DMS79 (cell line): ENCODE results near the gene COTL1.
A peak's percentile ranks its signal among the peaks of the same experiment; 100 is the strongest.
"Not testable (repeated sequence)": the region's sequence is repeated elsewhere in the genome, so short reads cannot be mapped to it uniquely, and the experiment has no call there.

Source experiments
- DNase-seq: peaks from one replicate; lab custom pipeline; 2025; lab: John Stamatoyannopoulos, UW

COTL1 gene

DNA sequence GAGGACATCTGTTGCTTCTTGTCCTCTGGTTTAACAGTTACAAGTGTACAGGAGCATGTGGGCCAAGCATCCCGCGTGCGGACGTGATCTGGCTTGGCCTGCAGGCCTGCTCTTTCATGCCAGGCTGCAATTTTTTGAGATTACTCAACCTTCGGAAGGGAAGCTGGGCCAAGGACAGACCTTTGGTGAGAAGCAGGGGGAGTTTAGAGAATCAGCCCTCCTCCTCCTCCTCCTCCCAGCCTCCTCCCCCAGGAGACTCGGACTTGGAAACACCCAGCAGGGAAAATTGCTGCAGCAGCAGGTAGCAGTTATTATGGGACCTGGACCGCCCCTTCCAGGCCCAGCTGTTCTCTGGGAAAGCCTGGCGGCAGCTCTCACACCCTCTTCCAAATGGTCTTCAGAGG, 25.3 kb upstream of the COTL1 start:
- no peak for DNase-seq

DNA sequence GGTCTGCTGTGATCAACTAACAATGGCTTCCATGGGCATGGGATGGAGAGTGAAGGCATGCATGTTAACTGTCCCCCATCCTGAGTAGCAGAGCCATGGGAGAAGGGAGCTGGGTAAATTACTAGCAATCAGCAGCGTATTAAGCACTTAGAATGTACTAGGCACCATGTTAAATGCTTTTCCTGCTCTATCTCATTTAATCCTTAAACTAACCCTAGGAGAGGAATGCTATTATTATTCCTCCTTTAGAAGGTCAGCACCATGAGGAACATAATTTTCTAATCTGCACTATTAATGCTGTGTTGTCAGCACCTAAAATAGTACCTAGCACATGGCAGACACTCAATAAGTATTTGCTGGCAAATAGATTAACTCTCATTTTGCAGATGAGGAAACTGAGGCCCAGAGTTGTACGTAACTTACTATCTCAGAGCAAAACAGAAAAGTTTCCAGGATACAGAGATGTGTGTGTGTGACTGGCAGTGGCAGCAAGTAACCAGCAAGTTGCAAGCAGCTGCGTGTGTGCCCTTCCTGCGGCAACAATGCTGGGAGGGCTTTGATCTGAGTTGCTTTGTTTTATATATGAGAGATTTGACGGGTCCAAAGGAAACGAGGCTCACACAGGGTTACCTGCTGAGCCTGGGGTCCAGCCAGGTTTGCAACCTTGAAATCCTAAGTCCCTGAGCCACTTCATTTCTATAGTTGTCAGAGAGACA, 23.9 kb upstream of the COTL1 start:
- DNase-seq = no peak

DNA sequence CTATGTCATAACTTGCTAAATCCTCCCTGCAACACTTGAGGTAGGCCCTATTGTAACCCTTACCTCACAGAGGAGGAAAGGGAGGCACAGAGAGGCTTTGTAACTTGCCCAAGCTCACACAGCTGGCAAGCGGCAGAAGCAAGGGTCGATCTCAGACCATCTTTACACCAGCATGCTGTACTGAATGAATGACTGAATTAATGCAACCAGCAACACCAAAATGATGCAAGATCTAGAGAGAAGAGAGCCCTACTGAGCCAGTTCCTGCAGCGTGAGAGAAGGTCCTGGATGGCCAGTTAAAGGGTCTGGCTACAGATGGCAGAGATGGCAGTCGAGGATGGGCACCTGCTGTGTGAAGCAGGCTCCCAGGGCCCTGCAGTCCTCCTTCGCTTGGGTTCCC, 22.3 kb upstream of the COTL1 start:
- no peak for DNase-seq

GRCh38 chr16:84638231-84638806, 20.4 kb upstream of the COTL1 start:
- DNase-seq = no peak

DNA sequence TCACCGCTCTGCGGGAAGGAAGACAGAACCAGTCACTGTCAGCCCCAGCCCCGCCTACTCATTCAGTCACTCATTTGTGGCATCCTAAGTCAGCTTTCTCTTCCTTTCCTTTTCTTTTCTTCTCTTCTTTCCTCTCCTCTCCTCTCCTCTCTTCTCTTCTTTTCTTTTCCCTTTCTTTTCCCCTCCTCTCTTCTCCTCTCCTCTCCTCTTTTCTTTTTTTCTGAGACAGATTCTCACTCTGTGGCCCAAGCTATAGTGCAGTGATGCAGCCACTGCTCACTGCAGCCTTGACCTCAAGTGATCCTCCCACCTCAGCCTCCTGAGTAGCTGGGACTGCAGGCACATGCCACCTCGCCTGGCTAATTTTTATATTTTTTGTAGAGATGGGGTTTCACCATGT, 19.8 kb upstream of the COTL1 start:
- no peak for DNase-seq

- DNase-seq = no peak
Observed at GRCh38 chr16:84635702-84636101, 17.8 kb upstream of the COTL1 start.

DNA sequence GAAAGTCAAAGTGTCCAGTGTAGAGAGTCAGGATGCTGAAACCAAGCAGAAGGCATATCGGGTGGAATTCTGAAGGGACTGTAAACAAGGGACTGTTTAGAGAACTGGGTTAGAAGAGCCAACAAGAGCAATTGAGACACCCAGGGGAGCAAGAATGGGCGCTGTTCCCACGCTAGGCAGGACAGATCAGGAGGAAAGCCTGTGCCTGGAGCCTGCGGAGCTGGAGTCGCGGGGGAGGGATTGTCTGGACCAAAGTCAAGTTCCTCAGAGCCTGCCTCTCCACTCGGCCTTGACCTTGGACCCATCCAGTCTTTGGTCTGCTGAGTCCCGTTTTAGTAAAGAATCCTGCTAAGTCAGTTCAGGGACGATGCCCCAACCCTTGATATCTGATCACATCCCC, 15.7 kb upstream of the COTL1 start:
- peak; percentile 39 for DNase-seq

DNA sequence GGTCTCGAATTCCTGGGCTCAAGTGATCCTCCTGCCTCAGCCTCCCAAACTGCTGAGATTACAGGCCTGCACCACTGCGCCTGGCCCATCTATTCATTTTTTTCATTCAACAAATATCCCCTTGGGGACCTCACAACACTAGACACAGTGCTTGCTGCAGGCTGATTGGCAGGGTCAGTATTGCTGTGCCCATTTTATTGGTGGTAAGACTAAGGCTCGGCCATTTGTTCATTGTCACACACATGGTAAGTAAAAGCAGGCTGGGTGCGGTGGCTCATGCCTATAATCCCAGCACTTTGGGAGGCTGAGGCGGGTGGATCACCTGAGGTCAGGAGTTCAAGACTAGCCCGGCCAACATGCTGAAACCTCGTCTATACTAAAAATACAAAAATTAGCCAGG, 15.0 kb upstream of the COTL1 start:
- DNase-seq = not testable (repeated sequence)

DNA sequence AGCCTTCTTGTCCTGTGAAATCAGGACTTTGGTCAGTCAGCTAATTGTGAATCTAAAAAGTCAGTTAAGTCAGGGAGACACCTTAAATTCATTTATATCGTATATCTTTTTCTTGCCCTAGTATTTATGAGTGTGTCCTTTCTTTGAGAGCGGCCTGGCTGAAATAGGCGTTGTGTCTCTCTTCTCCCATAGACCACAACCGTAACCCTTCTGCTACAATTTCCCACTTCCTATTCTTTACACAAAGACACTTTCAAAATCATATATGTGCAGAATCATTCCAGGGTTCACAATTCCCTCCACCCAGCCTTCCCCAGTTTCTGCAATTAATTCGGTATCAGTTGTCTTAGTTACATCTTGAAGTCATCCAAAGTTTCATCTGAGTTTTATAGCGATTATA, 14.0 kb upstream of the COTL1 start:
- DNase-seq = no peak

DNA sequence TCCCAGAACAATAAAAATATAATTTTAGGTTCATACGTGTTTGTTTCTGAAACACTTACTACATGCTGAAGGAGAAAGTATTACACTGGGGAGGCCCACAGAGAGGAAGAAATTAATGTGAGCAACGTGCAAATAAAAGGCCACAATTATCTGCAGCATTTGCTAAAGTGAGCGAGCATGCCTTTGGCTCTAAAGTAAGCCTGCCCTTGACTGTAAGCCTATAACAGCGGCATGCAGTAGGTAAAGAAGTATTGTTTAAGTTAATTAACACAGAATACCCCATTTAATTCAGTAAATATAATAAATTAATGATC, 13.2 kb upstream of the COTL1 start:
- no peak for DNase-seq

DNA sequence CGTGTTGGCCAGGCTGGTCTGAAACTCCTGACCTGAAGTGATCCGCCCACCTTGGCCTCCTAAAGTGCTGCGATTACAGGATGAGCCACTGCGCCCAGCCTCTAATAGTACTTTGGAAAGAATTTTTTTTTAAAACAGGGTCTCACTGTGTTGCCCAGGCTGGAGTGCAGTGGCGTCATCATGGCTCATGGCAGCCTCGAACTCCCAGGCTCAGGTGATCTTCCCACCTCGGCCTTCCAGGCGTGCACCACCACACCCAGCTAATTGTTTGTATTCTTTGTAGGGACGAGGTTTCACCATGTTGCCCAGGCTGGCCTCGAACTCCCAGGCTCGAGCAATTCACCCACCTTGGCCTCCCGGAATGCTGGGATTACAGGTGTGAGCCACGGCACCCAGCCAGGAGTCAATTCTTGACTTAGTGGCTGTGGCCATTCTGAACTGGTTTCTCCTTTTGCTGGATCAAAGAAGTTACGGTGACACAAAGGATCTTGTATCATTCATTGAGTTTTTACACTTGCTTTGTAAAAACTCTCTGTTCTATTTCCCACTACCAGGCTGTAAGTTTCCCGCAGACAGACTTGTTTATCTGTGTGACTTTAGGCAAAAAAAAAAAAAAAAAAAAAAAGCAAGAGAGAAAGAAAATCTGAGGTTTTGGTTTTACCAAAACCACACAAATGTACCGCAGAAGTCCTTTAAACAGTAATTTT, 12.7 kb upstream of the COTL1 start:
- no peak for DNase-seq

GRCh38 chr16:84630009-84630408, 12.1 kb upstream of the COTL1 start:
- no peak for DNase-seq

DNA sequence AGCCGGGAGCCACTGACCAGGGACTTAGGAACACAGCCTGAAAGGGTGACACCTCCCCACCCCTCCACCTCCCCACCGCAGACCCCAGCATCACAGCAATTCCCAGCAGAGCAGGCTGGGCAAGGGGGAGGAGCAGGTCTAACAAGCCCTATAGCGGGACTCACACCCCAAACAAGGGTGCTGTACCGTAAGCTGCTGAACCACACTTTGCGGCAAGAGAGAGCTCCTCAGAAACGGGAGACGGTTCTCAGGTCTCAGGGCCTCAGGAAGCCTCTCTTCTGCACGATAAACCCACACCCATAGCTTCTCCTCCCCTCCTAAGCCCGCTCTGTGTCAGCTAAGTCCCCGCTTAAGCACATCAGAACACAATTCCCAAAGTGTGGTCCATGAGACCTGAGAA, 11.7 kb upstream of the COTL1 start:
- no peak for DNase-seq

GRCh38 chr16:84628226-84628731, 10.4 kb upstream of the COTL1 start:
- DNase-seq = no peak

GRCh38 chr16:84625556-84625955, 7.7 kb upstream of the COTL1 start:
- DNase-seq = no peak

- not testable (repeated sequence) for DNase-seq
Observed at GRCh38 chr16:84620913-84621312, 3.0 kb upstream of the COTL1 start.

DNA sequence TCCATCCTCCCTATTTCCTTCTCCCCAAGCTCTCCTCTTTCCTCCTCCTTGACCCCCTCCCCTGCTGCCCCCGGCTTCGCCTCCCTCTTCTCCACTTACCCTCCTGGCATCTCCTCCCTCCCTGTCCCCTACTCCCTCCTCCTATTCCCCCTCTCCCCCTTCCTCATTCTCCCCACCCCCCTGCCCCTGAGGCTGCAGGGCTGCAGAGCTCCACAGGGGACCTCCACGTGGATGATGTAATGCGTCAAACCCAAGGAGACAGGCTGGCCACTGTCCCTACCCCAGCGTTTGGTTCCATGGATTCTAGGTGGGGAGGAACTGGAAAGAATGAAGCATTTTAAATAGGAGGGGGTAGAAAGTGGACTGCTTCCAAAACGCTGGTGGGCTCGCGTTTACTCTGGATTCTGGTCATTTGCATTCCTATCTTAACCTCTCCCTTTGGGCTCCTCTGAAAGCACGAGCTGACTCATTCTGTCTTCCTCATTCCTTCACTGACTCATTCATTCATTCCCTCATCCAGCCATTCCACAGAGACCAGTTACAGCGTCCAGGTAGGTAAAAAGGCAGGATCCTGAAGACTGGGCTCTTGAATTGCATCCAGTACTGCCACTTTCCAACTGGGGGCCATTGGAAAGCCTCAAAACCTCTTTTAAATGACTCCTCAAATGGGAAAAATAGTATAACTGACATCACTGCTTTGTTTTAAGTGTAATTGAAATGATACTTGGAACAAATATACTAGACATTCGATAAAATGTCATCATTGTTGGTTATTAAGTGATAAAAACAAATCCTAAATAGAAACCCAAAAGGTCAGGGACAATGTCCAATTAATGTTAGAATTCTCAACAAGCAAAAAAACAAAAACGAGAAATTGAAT, 943 bp upstream of the COTL1 start:
- no peak for DNase-seq

DNA sequence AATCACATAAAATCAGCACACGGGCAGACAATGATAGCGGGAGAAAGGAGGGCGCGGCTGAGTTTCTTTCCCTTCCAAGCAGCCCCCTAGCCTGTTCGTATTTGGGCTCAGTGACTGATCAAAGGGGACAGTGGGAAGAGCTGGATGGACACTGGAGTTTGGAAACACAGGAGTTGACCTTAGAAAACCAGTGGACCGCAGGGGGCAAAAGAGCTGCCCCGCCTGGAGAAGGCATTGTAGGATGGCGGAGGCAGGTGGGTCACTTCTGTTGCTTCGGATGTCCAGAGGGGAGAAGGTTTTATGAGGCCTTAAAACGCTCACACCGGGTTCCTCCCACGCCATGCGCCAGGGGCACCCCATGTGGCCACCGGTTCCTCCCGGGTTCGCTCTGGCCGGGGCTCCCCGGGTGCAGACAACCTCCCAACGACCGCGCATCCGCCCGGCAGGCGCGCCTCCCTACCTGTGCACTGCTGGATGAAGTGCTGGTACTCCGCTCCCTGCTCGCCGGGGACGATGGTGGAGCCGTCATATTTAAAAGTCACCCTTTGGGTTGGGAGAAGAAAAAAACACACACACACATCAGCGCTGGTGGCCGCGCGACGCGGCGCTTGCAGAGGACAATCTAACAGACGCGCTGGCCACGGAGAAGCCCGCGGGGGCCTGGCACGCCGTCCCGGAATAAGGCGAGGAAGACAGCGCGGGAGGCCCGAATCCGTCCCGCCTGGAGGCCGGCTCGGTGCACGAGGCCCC, 662 bp downstream of the COTL1 start:
- DNase-seq = no peak

DNA sequence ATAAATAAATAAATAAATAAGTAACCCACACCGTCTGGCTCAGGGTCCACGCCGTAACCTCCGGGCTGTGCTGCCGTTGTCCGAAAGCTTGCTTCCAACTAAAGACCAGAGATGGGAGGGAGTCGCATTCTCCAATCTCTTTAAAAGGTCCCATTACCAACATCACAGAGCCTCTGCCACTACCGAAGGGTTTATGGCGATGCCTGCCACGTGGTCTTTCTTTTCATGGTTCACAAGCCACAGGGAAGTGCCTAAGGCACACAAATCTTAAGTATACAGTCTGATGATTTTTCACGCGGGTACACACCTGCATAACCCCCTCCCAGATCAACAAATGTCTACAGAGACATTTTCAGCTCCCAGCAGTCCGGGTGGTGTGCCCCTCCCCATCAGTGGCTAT, 1.4 kb downstream of the COTL1 start:
- DNase-seq = peak; percentile 18

DNA sequence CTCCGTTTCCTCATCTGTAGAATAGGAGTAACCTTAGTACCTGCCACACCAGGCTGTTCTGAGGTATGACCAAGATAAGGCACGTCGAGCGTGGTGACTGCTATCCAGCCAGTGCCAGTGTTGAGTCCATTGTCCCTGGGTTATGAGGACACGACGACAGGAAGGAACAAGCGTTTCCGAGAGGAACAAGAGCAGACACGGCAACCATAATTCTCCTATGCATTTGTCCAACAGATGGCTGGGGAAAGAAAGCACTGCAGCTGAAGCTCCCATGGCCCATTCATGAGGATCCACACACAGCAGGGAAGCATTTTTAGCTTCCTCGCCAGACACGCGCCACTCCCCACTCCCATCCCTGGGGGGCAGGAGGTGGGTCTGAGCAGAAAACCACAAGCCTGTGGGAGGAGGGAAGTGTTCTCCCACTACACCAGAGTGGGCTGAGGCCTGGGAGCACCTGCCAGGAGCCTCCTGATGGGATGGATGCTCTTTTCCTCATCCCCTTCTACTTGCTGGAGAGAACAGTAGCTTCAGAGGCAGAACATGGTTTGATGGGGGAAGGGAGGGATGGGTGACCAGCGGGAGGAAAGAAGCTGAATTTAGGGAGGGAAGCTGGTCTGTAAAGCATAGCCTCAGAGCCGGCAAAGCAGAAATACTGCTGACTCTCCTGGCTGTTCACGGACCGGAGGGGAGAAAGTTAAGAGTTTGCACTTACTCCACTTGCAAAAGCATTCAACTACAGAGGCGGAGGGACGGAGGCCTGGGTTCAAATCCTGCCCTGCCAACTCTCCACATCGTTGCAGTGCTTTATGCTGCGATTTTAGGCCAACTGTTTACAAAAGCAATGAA, 2.7 kb downstream of the COTL1 start:
- DNase-seq = no peak

GRCh38 chr16:84614623-84614967, 3.3 kb downstream of the COTL1 start:
- no peak for DNase-seq
